HEK293 (cell line): ENCODE results near the gene LRCH4.

Source experiments
- GFI1B ChIP-seq: fragments of 450-650 bp; formaldehyde crosslinking; IDR thresholded peaks from 2 replicates; pipeline ENCODE4 v1.5.1; 2016; ENCODE audit warnings: missing biosample characterization, missing genetic modification characterization
- KLF1 ChIP-seq: fragments of 450-650 bp; formaldehyde crosslinking; IDR thresholded peaks from 2 replicates; pipeline ENCODE4 v1.5.1; 2016; ENCODE audit warnings: missing biosample characterization, missing genetic modification characterization
- TCF7L2 ChIP-seq: IDR thresholded peaks from 2 replicates; pipeline ENCODE4 v1.6.1; 2011; ENCODE audit warnings: low read depth, mild to moderate bottlenecking, inconsistent platforms, low read length, moderate library complexity, borderline replicate concordance
- ZBTB7A ChIP-seq: fragments of 450-650 bp; formaldehyde crosslinking; IDR thresholded peaks from 2 replicates; pipeline ENCODE4 v1.5.1; 2016; ENCODE audit warnings: low read depth, missing biosample characterization, missing genetic modification characterization
- ZEB2 ChIP-seq: fragments of 450-650 bp; formaldehyde crosslinking; IDR thresholded peaks from 2 replicates; pipeline ENCODE4 v1.5.1; 2016; ENCODE audit warnings: missing biosample characterization, missing genetic modification characterization
- ZFP37 ChIP-seq: fragments of 450-650 bp; formaldehyde crosslinking; IDR thresholded peaks from 2 replicates; pipeline ENCODE4 v1.5.1; 2016; ENCODE audit warnings: missing biosample characterization, missing genetic modification characterization
- ZNF394 ChIP-seq: fragments of 450-650 bp; formaldehyde crosslinking; IDR thresholded peaks from 2 replicates; pipeline ENCODE4 v1.5.1; 2016; ENCODE audit warnings: missing biosample characterization, missing genetic modification characterization, mild to moderate bottlenecking, moderate library complexity, borderline replicate concordance
- ZNF416 ChIP-seq: fragments of 450-650 bp; formaldehyde crosslinking; IDR thresholded peaks from 2 replicates; pipeline ENCODE4 v1.5.1; 2016; ENCODE audit warnings: missing biosample characterization, missing genetic modification characterization
- ZNF501 ChIP-seq: fragments of 450-650 bp; formaldehyde crosslinking; IDR thresholded peaks from 2 replicates; pipeline ENCODE4 v1.5.1; 2016; ENCODE audit warnings: missing biosample characterization, missing genetic modification characterization
- ZNF513 ChIP-seq: fragments of 450-650 bp; IDR thresholded peaks from 2 replicates; pipeline ENCODE4 v1.5.1; 2018; ENCODE audit warnings: missing biosample characterization, missing genetic modification characterization
- ZNF558 ChIP-seq: fragments of 450-650 bp; formaldehyde crosslinking; IDR thresholded peaks from 2 replicates; pipeline ENCODE4 v1.5.1; 2016; ENCODE audit warnings: missing biosample characterization, missing genetic modification characterization
- ZNF830 ChIP-seq: fragments of 450-650 bp; IDR thresholded peaks from 2 replicates; pipeline ENCODE4 v1.5.0; 2018; ENCODE audit warnings: missing biosample characterization, missing genetic modification characterization, low read depth, mild to moderate bottlenecking, moderate library complexity
- ZNF843 ChIP-seq: fragments of 450-650 bp; formaldehyde crosslinking; IDR thresholded peaks from 2 replicates; pipeline ENCODE4 v1.5.1; 2016; ENCODE audit warnings: missing biosample characterization, missing genetic modification characterization
- TF ChIP-seq, protein P1 (sequence below): fragments of 450-650 bp; formaldehyde crosslinking; IDR thresholded peaks from 2 replicates; pipeline ENCODE4 v1.5.1; 2016; ENCODE audit warnings: missing biosample characterization, missing genetic modification characterization
- TF ChIP-seq, protein P2 (sequence below): fragments of 450-650 bp; formaldehyde crosslinking; IDR thresholded peaks from 2 replicates; pipeline ENCODE4 v1.5.1; 2017; ENCODE audit warnings: missing biosample characterization, missing genetic modification characterization
- TF ChIP-seq, protein P3 (sequence below): fragments of 450-650 bp; formaldehyde crosslinking; IDR thresholded peaks from 2 replicates; pipeline ENCODE4; 2016; ENCODE audit warnings: missing biosample characterization, missing genetic modification characterization
- TF ChIP-seq, protein P4 (sequence below): fragments of 450-650 bp; formaldehyde crosslinking; IDR thresholded peaks from 2 replicates; pipeline ENCODE4 v1.5.1; 2016; ENCODE audit warnings: missing biosample characterization, missing genetic modification characterization
- TF ChIP-seq, protein P5 (sequence below): fragments of 450-650 bp; IDR thresholded peaks from 2 replicates; pipeline ENCODE4 v1.5.1; 2018; ENCODE audit warnings: missing biosample characterization, mild to moderate bottlenecking, missing genetic modification characterization
- TF ChIP-seq, protein P6 (sequence below): fragments of 450-650 bp; formaldehyde crosslinking; IDR thresholded peaks from 2 replicates; pipeline ENCODE4 v1.5.1; 2016; ENCODE audit warnings: missing biosample characterization, missing genetic modification characterization
- TF ChIP-seq, protein P7 (sequence below): fragments of 450-650 bp; formaldehyde crosslinking; IDR thresholded peaks from 2 replicates; pipeline ENCODE4 v1.5.1; 2016; ENCODE audit warnings: missing biosample characterization, missing genetic modification characterization

LRCH4 gene

DNA sequence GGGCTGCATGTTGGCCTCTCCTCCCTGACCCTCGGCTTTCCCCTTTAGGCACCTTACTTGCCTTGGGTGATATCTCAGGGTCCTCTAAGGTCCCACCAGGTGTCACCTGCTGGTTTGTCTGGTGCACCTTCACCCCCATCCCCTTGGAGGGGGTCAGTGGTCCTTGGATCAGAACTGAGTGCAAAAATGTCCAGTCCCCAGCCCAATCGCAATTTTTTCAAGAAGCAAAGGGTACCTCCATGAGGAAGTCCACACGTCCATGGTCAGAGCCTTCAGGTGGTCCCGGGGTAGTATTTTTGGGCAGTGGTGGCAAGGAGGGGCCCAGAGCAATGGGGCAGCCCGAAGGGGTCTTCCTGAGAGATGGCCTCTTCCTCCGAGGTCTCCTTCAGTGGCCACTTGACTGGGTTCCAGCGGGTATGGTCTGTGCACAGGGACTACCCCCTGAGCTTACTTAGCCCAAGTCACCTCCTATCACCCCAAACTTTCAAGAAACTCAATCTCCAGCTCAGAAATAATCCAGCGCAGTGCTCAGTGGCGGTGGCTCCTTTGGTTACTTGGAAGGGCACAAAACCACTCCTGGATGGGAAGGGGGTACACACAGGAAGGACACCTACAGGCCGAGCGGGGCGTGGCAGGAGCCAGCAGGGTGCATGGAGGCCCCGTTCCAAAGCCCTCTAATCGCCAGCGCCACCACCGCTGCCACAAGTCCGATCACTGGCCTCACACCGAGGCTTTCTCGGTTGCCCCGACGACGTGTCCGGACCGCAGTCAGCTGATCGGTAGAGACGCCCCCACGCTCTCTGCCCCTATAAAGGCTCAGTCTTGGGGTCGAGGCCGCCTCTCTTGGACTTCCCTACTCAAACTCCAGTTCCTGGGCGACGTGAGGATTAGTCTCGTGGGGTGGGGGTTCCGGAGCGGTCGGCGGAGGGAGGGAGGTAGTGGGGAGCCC lies 16.8 kb downstream of the LRCH4 start (continued):
- TF ChIP-seq, protein P1, sequence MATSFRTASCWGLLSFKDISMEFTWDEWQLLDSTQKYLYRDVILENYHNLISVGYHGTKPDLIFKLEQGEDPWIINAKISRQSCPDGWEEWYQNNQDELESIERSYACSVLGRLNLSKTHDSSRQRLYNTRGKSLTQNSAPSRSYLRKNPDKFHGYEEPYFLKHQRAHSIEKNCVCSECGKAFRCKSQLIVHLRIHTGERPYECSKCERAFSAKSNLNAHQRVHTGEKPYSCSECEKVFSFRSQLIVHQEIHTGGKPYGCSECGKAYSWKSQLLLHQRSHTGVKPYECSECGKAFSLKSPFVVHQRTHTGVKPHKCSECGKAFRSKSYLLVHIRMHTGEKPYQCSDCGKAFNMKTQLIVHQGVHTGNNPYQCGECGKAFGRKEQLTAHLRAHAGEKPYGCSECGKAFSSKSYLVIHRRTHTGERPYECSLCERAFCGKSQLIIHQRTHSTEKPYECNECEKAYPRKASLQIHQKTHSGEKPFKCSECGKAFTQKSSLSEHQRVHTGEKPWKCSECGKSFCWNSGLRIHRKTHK: no peak
- TF ChIP-seq ZNF513 (tag by site-specific recombination) (no peak), ZNF501 (0 out of 2 replicates have a peak, but pooled peaks have one; percentile 24), ZNF843 (tag by site-specific recombination) (no peak), ZEB2 (tag by site-specific recombination) (peak; percentile 39; the same call in 1 of the 2 replicates), ZNF394 (tag by site-specific recombination) (0 out of 2 replicates have a peak, but pooled peaks have one; percentile 32), ZBTB7A (tag by site-specific recombination) (0 out of 2 replicates have a peak, but pooled peaks have one; percentile 23), ZNF830 (no peak), GFI1B (tag by site-specific recombination) (no peak), TCF7L2 (no peak), KLF1 (tag by site-specific recombination) (0 out of 2 replicates have a peak, but pooled peaks have one; percentile 6), ZNF558 (no peak), ZFP37 (no peak), ZNF416 (no peak)
- TF ChIP-seq, protein P2, sequence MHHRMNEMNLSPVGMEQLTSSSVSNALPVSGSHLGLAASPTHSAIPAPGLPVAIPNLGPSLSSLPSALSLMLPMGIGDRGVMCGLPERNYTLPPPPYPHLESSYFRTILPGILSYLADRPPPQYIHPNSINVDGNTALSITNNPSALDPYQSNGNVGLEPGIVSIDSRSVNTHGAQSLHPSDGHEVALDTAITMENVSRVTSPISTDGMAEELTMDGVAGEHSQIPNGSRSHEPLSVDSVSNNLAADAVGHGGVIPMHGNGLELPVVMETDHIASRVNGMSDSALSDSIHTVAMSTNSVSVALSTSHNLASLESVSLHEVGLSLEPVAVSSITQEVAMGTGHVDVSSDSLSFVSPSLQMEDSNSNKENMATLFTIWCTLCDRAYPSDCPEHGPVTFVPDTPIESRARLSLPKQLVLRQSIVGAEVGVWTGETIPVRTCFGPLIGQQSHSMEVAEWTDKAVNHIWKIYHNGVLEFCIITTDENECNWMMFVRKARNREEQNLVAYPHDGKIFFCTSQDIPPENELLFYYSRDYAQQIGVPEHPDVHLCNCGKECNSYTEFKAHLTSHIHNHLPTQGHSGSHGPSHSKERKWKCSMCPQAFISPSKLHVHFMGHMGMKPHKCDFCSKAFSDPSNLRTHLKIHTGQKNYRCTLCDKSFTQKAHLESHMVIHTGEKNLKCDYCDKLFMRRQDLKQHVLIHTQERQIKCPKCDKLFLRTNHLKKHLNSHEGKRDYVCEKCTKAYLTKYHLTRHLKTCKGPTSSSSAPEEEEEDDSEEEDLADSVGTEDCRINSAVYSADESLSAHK: no peak
- TF ChIP-seq, protein P3, sequence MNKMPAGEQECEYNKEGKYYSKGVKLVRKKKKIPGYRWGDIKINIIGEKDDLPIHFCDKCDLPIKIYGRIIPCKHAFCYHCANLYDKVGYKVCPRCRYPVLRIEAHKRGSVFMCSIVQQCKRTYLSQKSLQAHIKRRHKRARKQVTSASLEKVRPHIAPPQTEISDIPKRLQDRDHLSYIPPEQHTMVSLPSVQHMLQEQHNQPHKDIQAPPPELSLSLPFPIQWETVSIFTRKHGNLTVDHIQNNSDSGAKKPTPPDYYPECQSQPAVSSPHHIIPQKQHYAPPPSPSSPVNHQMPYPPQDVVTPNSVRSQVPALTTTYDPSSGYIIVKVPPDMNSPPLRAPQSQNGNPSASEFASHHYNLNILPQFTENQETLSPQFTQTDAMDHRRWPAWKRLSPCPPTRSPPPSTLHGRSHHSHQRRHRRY (tag by site-specific recombination): no peak
- TF ChIP-seq, protein P4, sequence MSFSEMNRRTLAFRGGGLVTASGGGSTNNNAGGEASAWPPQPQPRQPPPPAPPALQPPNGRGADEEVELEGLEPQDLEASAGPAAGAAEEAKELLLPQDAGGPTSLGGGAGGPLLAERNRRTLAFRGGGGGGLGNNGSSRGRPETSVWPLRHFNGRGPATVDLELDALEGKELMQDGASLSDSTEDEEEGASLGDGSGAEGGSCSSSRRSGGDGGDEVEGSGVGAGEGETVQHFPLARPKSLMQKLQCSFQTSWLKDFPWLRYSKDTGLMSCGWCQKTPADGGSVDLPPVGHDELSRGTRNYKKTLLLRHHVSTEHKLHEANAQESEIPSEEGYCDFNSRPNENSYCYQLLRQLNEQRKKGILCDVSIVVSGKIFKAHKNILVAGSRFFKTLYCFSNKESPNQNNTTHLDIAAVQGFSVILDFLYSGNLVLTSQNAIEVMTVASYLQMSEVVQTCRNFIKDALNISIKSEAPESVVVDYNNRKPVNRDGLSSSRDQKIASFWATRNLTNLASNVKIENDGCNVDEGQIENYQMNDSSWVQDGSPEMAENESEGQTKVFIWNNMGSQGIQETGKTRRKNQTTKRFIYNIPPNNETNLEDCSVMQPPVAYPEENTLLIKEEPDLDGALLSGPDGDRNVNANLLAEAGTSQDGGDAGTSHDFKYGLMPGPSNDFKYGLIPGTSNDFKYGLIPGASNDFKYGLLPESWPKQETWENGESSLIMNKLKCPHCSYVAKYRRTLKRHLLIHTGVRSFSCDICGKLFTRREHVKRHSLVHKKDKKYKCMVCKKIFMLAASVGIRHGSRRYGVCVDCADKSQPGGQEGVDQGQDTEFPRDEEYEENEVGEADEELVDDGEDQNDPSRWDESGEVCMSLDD (tag by site-specific recombination): peak; percentile 46; the same call in 1 of the 2 replicates
- TF ChIP-seq, protein P5, sequence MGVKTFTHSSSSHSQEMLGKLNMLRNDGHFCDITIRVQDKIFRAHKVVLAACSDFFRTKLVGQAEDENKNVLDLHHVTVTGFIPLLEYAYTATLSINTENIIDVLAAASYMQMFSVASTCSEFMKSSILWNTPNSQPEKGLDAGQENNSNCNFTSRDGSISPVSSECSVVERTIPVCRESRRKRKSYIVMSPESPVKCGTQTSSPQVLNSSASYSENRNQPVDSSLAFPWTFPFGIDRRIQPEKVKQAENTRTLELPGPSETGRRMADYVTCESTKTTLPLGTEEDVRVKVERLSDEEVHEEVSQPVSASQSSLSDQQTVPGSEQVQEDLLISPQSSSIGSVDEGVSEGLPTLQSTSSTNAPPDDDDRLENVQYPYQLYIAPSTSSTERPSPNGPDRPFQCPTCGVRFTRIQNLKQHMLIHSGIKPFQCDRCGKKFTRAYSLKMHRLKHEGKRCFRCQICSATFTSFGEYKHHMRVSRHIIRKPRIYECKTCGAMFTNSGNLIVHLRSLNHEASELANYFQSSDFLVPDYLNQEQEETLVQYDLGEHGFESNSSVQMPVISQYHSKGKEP (tag by site-specific recombination): no peak
- TF ChIP-seq, protein P6, sequence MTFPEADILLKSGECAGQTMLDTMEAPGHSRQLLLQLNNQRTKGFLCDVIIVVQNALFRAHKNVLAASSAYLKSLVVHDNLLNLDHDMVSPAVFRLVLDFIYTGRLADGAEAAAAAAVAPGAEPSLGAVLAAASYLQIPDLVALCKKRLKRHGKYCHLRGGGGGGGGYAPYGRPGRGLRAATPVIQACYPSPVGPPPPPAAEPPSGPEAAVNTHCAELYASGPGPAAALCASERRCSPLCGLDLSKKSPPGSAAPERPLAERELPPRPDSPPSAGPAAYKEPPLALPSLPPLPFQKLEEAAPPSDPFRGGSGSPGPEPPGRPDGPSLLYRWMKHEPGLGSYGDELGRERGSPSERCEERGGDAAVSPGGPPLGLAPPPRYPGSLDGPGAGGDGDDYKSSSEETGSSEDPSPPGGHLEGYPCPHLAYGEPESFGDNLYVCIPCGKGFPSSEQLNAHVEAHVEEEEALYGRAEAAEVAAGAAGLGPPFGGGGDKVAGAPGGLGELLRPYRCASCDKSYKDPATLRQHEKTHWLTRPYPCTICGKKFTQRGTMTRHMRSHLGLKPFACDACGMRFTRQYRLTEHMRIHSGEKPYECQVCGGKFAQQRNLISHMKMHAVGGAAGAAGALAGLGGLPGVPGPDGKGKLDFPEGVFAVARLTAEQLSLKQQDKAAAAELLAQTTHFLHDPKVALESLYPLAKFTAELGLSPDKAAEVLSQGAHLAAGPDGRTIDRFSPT: no peak
- TF ChIP-seq, protein P7, sequence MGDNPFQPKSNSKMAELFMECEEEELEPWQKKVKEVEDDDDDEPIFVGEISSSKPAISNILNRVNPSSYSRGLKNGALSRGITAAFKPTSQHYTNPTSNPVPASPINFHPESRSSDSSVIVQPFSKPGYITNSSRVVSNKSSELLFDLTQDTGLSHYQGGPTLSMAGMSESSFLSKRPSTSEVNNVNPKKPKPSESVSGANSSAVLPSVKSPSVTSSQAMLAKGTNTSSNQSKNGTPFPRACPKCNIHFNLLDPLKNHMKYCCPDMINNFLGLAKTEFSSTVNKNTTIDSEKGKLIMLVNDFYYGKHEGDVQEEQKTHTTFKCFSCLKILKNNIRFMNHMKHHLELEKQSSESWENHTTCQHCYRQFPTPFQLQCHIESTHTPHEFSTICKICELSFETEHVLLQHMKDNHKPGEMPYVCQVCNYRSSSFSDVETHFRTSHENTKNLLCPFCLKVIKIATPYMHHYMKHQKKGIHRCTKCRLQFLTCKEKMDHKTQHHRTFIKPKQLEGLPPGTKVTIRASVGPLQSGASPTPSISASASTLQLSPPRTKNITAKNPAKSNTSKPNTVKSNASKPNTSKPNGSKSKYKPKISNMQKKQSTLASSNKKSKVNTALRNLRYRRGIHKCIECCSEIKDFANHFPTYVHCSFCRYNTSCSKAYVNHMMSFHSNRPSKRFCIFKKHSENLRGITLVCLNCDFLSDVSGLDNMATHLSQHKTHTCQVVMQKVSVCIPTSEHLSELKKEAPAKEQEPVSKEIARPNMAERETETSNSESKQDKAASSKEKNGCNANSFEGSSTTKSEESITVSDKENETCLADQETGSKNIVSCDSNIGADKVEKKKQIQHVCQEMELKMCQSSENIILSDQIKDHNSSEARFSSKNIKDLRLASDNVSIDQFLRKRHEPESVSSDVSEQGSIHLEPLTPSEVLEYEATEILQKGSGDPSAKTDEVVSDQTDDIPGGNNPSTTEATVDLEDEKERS: no peak
